Body of pancreas (tissue), 4 donors: Measurements from ENCODE around the gene MREG. TPM values are rescaled to one million over a fixed set of nuclear protein-coding genes. Genes with fewer than 3 reads are reported as not detected.

Experiments
- ATAC-seq: fragments of 150-250 bp; one replicate; pipeline ENCODE4 v1.9.1; 2016
- DNase-seq, 4 donors: peaks; one replicate each; pipeline ENCODE4 v3.0.0-alpha.2; 2019
- H3K27ac ChIP-seq, 4 donors: fragments of 200-600 bp; sonication (generic); 1 replicate in 3 of 4; 2 replicates in 1 of 4; pipeline versions ENCODE4 v1.5.1 to v1.6.1; 2016 to 2019; ENCODE audit warnings: mild to moderate bottlenecking in 1 of 4, mixed read lengths in 1 of 4, moderate library complexity in 1 of 4
- H3K27me3 ChIP-seq, 2 donors: fragments of 200-600 bp; sonication (generic); one replicate each; pipeline ENCODE4 v1.6.0; 2016; ENCODE audit warnings: mild to moderate bottlenecking in 1 of 2
- H3K36me3 ChIP-seq, 2 donors: fragments of 200-600 bp; sonication (generic); replicated peaks in 1 of 2; 2 replicates each; pipeline ENCODE4 v1.5.1; 2016; ENCODE audit warnings: low read depth in 2 of 2; ENCODE audit not compliant: insufficient read depth in 1 of 2
- H3K4me1 ChIP-seq: fragments of 200-600 bp; sonication (generic); one replicate; pipeline ENCODE4 v1.6.0; 2016
- H3K4me3 ChIP-seq, 2 donors: fragments of 200-600 bp; sonication (generic); 1 replicate in 1 of 2; 2 replicates in 1 of 2; pipeline ENCODE4 v1.5.1; 2016 to 2019
- H3K9me3 ChIP-seq, 3 donors: fragments of 200-600 bp; sonication (generic); 1 replicate in 2 of 3; 2 replicates in 1 of 3; pipeline ENCODE4 v1.5.1; 2016
- CTCF ChIP-seq, 7 experiments: fragments of 450-650 bp in 4 of 7; fragments of 200-600 bp in 3 of 7; sonication (generic) in 3 of 7; IDR thresholded peaks; one replicate each; pipeline ENCODE4 v1.5.1; 2016 to 2019; ENCODE audit warnings: antibody characterized with exemption in 7 of 7
- POLR2A ChIP-seq, 3 donors: fragments of 450-650 bp; IDR thresholded peaks; one replicate each; pipeline ENCODE4 v1.6.1; 2016; ENCODE audit warnings: antibody characterized with exemption in 3 of 3, mild to moderate bottlenecking in 2 of 3
- WGBS, 2 donors: methylation state at CpG; one replicate each; pipeline ENCODE4 v1.1.5; 2017; 5-methylcytosine and 5-hydroxymethylcytosine counted together
- intact Hi-C: fragments of 100-400 bp; cut with DNase I; formaldehyde crosslinking; loops from one replicate; pipeline ENCODE4 v1.15.1; 2023
- total RNA-seq, 2 donors: library from RNA; depleted of rRNA; stranded (reverse); fragments of >200 nt; gene quantifications; one replicate each; pipeline ENCODE4 v1.1.0, GENCODE V29; 2016

Gene MREG, protein sequence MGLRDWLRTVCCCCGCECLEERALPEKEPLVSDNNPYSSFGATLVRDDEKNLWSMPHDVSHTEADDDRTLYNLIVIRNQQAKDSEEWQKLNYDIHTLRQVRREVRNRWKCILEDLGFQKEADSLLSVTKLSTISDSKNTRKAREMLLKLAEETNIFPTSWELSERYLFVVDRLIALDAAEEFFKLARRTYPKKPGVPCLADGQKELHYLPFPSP
- 1 to 10 TPM; 3.6 TPM for total RNA-seq

DNA sequence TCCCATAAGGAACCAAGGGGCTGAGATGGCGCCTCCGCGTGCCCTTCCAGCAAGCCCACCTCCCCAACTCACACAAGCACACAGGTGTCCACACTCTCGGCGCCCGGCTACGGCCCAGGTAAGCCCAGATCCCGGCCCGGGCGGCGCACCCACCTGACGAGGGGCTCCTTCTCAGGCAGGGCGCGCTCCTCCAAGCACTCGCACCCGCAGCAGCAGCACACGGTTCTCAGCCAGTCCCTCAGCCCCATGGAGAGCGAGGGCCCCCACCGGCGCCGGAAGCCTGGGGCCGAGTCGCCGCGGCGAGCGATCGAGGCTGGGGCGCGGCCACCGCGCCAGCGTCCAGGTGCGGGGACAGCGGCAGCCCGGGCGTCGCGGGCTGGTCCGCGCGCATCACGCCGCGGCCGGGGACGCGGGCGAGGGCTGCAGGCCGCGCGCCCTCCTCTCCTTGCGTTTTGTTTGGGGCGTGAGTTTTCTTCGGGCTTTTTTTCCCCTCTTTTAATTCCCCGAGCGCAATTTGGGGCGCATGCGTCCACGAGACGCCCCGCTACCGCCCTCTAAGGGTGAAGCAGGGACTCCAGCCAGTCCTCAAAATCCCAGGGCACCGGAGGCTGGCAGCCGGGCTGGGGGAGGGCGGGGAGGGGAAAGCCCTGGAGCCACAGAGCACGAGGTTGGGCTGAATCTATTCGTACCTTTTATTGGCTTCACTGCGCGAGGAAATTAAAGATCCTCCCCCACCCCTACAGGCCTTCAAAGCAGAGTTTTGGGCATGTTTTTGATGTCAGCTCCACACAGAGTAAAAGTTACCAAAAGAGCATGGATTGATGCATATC, at the start of gene MREG:
Gene MREG, minus strand, starts transcription at position 472 of the 830 bp plus-strand sequence. Its CDS starts 224 bp downstream, at position 248.
- TF ChIP-seq POLR2A (IDR thresholded peaks at IDR 0.05) (peak in 1 of 3 donors; percentile 18), CTCF (IDR thresholded peaks at IDR 0.05) (peak; percentile 49 to 89 (median 74))
- no peaks in the 10 kb centered on the region for H3K9me3 ChIP-seq
- H3K4me3 ChIP-seq, result peak within 1 kb of the TSS in 1 of 2 donors; percentile 74
- peaks cover 7% of the 10 kb centered on the region for H3K4me1 ChIP-seq
- DNase-seq, result peak; percentile 78 to 84 (median 80)
- ATAC-seq, result peak; percentile 95
- no peaks in the 10 kb centered on the region for H3K27me3 ChIP-seq
- H3K27ac ChIP-seq, result peak within 1 kb of the TSS; percentile 20 to 69 (median 60)
- no peaks in the 10 kb centered on the region for H3K36me3 ChIP-seq
- intact Hi-C loops, result no loop called here
- 1% methylated on average over 17 to 70 of the region's 70 CpGs for WGBS, 2 donors

GRCh38 chr2:216059233-216059834, 46.0 kb upstream of the MREG start:
- TF ChIP-seq POLR2A (IDR thresholded peaks at IDR 0.05), result no peak
- TF ChIP-seq CTCF (IDR thresholded peaks at IDR 0.05), result no peak
- peaks cover 0 to 1% of the 10 kb centered on the region in 2 donors for H3K36me3 ChIP-seq
- 92 to 99% methylated on average over 5 of the region's 5 CpGs for WGBS, 2 donors
- H3K9me3 ChIP-seq, result no peaks in the 10 kb centered on the region
- peak overlapping the region in 1 of 4 donors; percentile 81 for H3K27ac ChIP-seq
- intact Hi-C loops, result no loop called here
- ATAC-seq (no peak), DNase-seq (no peak)
- no peak overlapping the region for H3K4me3 ChIP-seq
- H3K4me1 ChIP-seq, result no peaks in the 10 kb centered on the region
- no peaks in the 10 kb centered on the region for H3K27me3 ChIP-seq

DNA sequence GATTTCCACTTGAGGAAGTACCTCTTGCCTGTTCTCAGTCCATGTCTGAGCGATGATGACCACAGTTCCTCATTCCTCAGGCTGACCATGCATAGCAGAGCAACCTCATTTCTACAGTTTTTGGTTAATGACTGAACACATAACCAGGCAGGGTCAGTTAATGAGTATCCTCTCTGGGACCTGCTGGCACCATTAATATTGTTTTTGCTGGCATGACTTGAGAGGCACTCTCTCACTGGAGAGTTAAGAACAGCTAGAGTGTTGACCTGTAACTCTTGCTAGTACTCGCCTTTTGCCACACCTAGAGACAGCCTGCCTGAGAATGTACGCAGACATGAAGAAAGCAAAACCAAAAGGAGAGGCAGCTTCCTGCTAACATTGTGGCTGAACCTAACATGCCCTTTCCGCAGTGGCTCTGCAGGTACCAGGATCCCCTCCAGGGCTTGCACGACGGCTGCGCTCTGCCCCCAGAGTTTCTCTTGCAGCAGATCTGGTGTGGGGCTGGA, 44.4 kb upstream of the MREG start:
- Histone ChIP-seq H3K9me3 (no peaks in the 10 kb centered on the region), H3K4me3 (no peak overlapping the region), H3K27ac (peak overlapping the region; percentile 26 to 81 (median 64)), H3K4me1 (peaks cover 4% of the 10 kb centered on the region), H3K36me3 (no peaks in the 10 kb centered on the region), H3K27me3 (no peaks in the 10 kb centered on the region)
- TF ChIP-seq POLR2A (IDR thresholded peaks at IDR 0.05), result peak in 2 of 3 donors; percentile 34 to 47
- no peak for TF ChIP-seq CTCF (IDR thresholded peaks at IDR 0.05)
- ATAC-seq (peak; percentile 92), DNase-seq (peak; percentile 25 to 76 (median 38))
- intact Hi-C loops, result no loop called here
- 42 to 53% methylated on average over 7 of the region's 7 CpGs for WGBS, 2 donors

GRCh38 chr2:216056739-216057138, 43.4 kb upstream of the MREG start:
- no peak for DNase-seq
- peak overlapping the region in 2 of 4 donors; percentile 78 to 81 for H3K27ac ChIP-seq
- WGBS, 2 donors, result 44% methylated on average over 3 of the region's 3 CpGs

More at GRCh38 chr2:216056739-216057138, 43.4 kb upstream of the MREG start:
- no peak overlapping the region for H3K4me3 ChIP-seq
- H3K36me3 ChIP-seq, result no peaks in the 10 kb centered on the region
- H3K4me1 ChIP-seq, result peaks cover 4% of the 10 kb centered on the region
- no peaks in the 10 kb centered on the region for H3K9me3 ChIP-seq
- no peaks in the 10 kb centered on the region for H3K27me3 ChIP-seq
- ATAC-seq, result no peak
- intact Hi-C loops, result no loop called here
- TF ChIP-seq POLR2A (IDR thresholded peaks at IDR 0.05), result no peak
- no peak for TF ChIP-seq CTCF (IDR thresholded peaks at IDR 0.05)
